ENCODE results near the gene FRMD5.

- TF ChIP-seq CTCF (IDR thresholded peaks at IDR 0.05) (no peak), POLR2A (IDR thresholded peaks at IDR 0.05) (no peak)
These were observed 49.6 kb downstream of the FRMD5 start for GRCh38 chr15:44145495-44145894.
